IMR-90 (cell line): Measurements from ENCODE around the gene USH2A. TPM values are rescaled to one million over a fixed set of nuclear protein-coding genes. Genes with fewer than 3 reads are reported as not detected.

Experiments used
- ATAC-seq: fragments of 200-7000 bp; cut with Tn5 transposase; 2 replicates; pipeline ENCODE4 v1.9.1; 2020; ENCODE audit warnings: low read depth, mild to moderate bottlenecking, moderate library complexity
- BruUV-seq: library from RNA; stranded (reverse); fragments of 400-500 nt; replicated peaks from 2 replicates; lab custom pipeline; 2021; lab: Mats Ljungman, UMichigan
- CTCF ChIA-PET: fragments of 300-600 bp; formaldehyde crosslinking; extraction: SDS; loops from one replicate; lab custom pipeline; 2021; ENCODE audit warnings: antibody characterized with exemption; lab: Yijun Ruan, JAX
- POLR2A ChIA-PET: fragments of 300-600 bp; sonication (Branson Sonifier 250); formaldehyde crosslinking; loops from one replicate; lab custom pipeline; 2022; ENCODE audit warnings: antibody characterized with exemption; ENCODE audit not compliant: unreplicated experiment; lab: Charles Lee
- DNase-seq: peaks from one replicate; pipeline ENCODE4 v3.0.0; 2013
- H2AFZ ChIP-seq: replicated peaks from 2 replicates; pipeline ENCODE3; 2013; ENCODE audit warnings: low read length, mild to moderate bottlenecking; ENCODE audit not compliant: poor library complexity
- H2AK5ac ChIP-seq: 2 replicates; pipeline ENCODE4 v1.6.1; 2013; ENCODE audit warnings: low read depth, low read length, inconsistent platforms
- H2AK9ac ChIP-seq: replicated peaks from 2 replicates; pipeline ENCODE3; 2013; ENCODE audit warnings: mild to moderate bottlenecking, low read depth, low read length, moderate library complexity; ENCODE audit not compliant: poor library complexity
- H2BK120ac ChIP-seq: 2 replicates; pipeline ENCODE4 v1.6.1; 2013; ENCODE audit warnings: low read depth, low read length, inconsistent platforms
- H2BK15ac ChIP-seq: 3 replicates; pipeline ENCODE4 v1.6.1; 2013; ENCODE audit warnings: low read depth, low read length, inconsistent platforms
- H2BK20ac ChIP-seq: 2 replicates; pipeline ENCODE4 v1.6.1; 2013; ENCODE audit warnings: low read depth, mild to moderate bottlenecking, inconsistent platforms, low read length, moderate library complexity
- H2BK5ac ChIP-seq: 2 replicates; pipeline ENCODE4 v1.6.1; 2013; ENCODE audit warnings: mild to moderate bottlenecking, low read depth, low read length, inconsistent platforms; ENCODE audit not compliant: poor library complexity, severe bottlenecking
- H3K14ac ChIP-seq: replicated peaks from 2 replicates; pipeline ENCODE4 v1.6.1; 2013; ENCODE audit warnings: low read depth, low read length, inconsistent platforms
- H3K18ac ChIP-seq: 2 replicates; pipeline ENCODE4 v1.6.1; 2013; ENCODE audit warnings: low read depth, low read length, control low read depth
- H3K23ac ChIP-seq: 2 replicates; pipeline ENCODE4 v1.6.1; 2013; ENCODE audit warnings: low read depth, low read length, inconsistent platforms
- H3K27ac ChIP-seq: 2 replicates; pipeline ENCODE4 v1.5.1; 2013; ENCODE audit warnings: mild to moderate bottlenecking, control low read depth, low read length; ENCODE audit not compliant: insufficient read depth
- H3K27me3 ChIP-seq: 2 replicates; pipeline ENCODE4 v1.6.1; 2013; ENCODE audit warnings: low read length; ENCODE audit not compliant: control insufficient read depth, insufficient read depth
- H3K36me3 ChIP-seq: 2 replicates; pipeline ENCODE4 v1.6.1; 2013; ENCODE audit warnings: low read length, mixed read lengths; ENCODE audit not compliant: control insufficient read depth, insufficient read depth
- H3K4ac ChIP-seq: 2 replicates; pipeline ENCODE4 v1.6.1; 2013; ENCODE audit warnings: low read depth, low read length, inconsistent platforms
- H3K4me1 ChIP-seq: 2 replicates; pipeline ENCODE4 v1.6.1; 2013; ENCODE audit warnings: low read length, mixed read lengths; ENCODE audit not compliant: control insufficient read depth, insufficient read depth
- H3K4me2 ChIP-seq: 2 replicates; pipeline ENCODE4 v1.6.1; 2013; ENCODE audit warnings: low read depth, mild to moderate bottlenecking, control low read depth, low read length, moderate library complexity
- H3K4me3 ChIP-seq: 2 replicates; pipeline ENCODE4 v1.5.1; 2013; ENCODE audit warnings: low read depth, mild to moderate bottlenecking, control low read depth, low read length, moderate library complexity; ENCODE audit not compliant: insufficient read depth
- H3K56ac ChIP-seq: 2 replicates; pipeline ENCODE4 v1.6.1; 2013; ENCODE audit warnings: low read length, inconsistent platforms; ENCODE audit not compliant: insufficient read depth; ENCODE audit errors: extremely low read depth
- H3K79me1 ChIP-seq, 2 experiments: 2 replicates each; pipeline ENCODE4 v1.6.1; 2013; ENCODE audit warnings: low read length in 2 of 2, inconsistent platforms in 1 of 2, low read depth in 1 of 2
- H3K9ac ChIP-seq: 2 replicates; pipeline ENCODE4 v1.6.1; 2013; ENCODE audit warnings: low read depth, low read length, control low read depth
- H3K9me1 ChIP-seq: 2 replicates; pipeline ENCODE4 v1.6.1; 2013; ENCODE audit warnings: low read length, inconsistent platforms; ENCODE audit not compliant: insufficient read depth
- H3K9me3 ChIP-seq: 2 replicates; pipeline ENCODE4 v1.6.1; 2013; ENCODE audit warnings: low read length; ENCODE audit not compliant: control insufficient read depth, insufficient read depth
- H4K20me1 ChIP-seq: 2 replicates; pipeline ENCODE4 v1.6.1; 2013; ENCODE audit warnings: low read length, inconsistent platforms; ENCODE audit not compliant: insufficient read depth
- H4K5ac ChIP-seq: 2 replicates; pipeline ENCODE4 v1.6.1; 2013; ENCODE audit warnings: mild to moderate bottlenecking, low read depth, low read length, control low read depth
- H4K8ac ChIP-seq, 2 experiments: 2 replicates each; pipeline ENCODE4 v1.6.1; 2013; ENCODE audit warnings: low read depth in 2 of 2, low read length in 2 of 2, control low read depth in 1 of 2, inconsistent platforms in 1 of 2
- H4K91ac ChIP-seq: 2 replicates; pipeline ENCODE4 v1.6.1; 2013; ENCODE audit warnings: low read depth, low read length, inconsistent platforms; ENCODE audit not compliant: insufficient read depth
- BHLHE40 ChIP-seq: fragments of 150-350 bp; IDR thresholded peaks from 2 replicates; pipeline ENCODE4 v1.6.1; 2016; ENCODE audit warnings: mild to moderate bottlenecking, low read depth, low read length
- ELK1 ChIP-seq: fragments of 150-350 bp; IDR thresholded peaks from 2 replicates; pipeline ENCODE4 v1.6.1; 2016; ENCODE audit warnings: low read depth, mild to moderate bottlenecking, low read length, moderate library complexity, borderline replicate concordance
- FOS ChIP-seq: fragments of 150-350 bp; IDR thresholded peaks from 2 replicates; pipeline ENCODE4 v1.6.1; 2016; ENCODE audit warnings: low read depth, low read length
- MAZ ChIP-seq: IDR thresholded peaks from 2 replicates; pipeline ENCODE4 v1.6.1; 2012; ENCODE audit warnings: low read depth, mild to moderate bottlenecking, low read length, improper control_type of control experiment, moderate library complexity, borderline replicate concordance
- MXI1 ChIP-seq: IDR thresholded peaks from 2 replicates; pipeline ENCODE4 v1.6.1; 2012; ENCODE audit warnings: low read depth, mild to moderate bottlenecking, low read length, moderate library complexity, borderline replicate concordance
- RAD21 ChIP-seq: IDR thresholded peaks from 2 replicates; pipeline ENCODE4 v1.6.1; 2012; ENCODE audit warnings: low read length, improper control_type of control experiment
- RCOR1 ChIP-seq: IDR thresholded peaks from 2 replicates; pipeline ENCODE4 v1.6.1; 2012; ENCODE audit warnings: mild to moderate bottlenecking, low read length, improper control_type of control experiment; ENCODE audit not compliant: insufficient replicate concordance
- WGBS, 2 experiments: methylation state at CpG; one replicate each; pipeline versions ENCODE4 v1.1.5 to v1.1.7; 2013; ENCODE audit warnings: missing lambda C conversion rate in 2 of 2; ENCODE audit not compliant: insufficient read length in 1 of 2; ENCODE audit errors: extremely low coverage in 2 of 2; 5-methylcytosine and 5-hydroxymethylcytosine counted together
- dilution Hi-C: fragments of 300-500 bp; cut with HindIII; formaldehyde crosslinking; loops from one replicate; pipeline ENCODE4 v1.14.3; 2018; ENCODE audit warnings: low sequenced_read_pairs; ENCODE audit not compliant: unreplicated experiment
- in situ Hi-C: fragments of 300-500 bp; cut with MboI; formaldehyde crosslinking; loops from 3 replicates; pipeline ENCODE4 v1.14.3; 2019; ENCODE audit warnings: low sequenced_read_pairs, inconsistent platforms, mixed read lengths
- intact Hi-C: fragments of 100-400 bp; cut with micrococcal nuclease; formaldehyde crosslinking; loops from 2 replicates; pipeline ENCODE4 v1.10.0; 2022
- polyA plus RNA-seq, 3 experiments: library from polyadenylated mRNA; depleted of rRNA; stranded (reverse); fragments of >200 nt; gene quantifications; 2 replicates each; pipeline ENCODE4 v1.2.3, GENCODE V29; 2012; ENCODE audit warnings: low replicate concordance in 1 of 3
- total RNA-seq: library from RNA; depleted of rRNA; stranded (reverse); fragments of >200 nt; gene quantifications from 2 replicates; pipeline ENCODE4 v1.2.3, GENCODE V29; 2012
- TF ChIP-seq, protein P1 (sequence below): fragments of 150-350 bp; IDR thresholded peaks from 2 replicates; pipeline ENCODE4 v1.6.1; 2017; ENCODE audit warnings: mild to moderate bottlenecking, antibody characterized with exemption, low read length, low read depth
- TF ChIP-seq, protein P2 (sequence below): conservative IDR thresholded peaks from 2 replicates; pipeline ENCODE4 v1.5.1; 2012; ENCODE audit warnings: mild to moderate bottlenecking, low read depth, low read length, improper control_type of control experiment

The USH2A gene
- total and polyA plus RNA-seq, 2 of the 4 experiments (the other 2 are of a cell fraction) = under 0.01 to 0.02 TPM

DNA sequence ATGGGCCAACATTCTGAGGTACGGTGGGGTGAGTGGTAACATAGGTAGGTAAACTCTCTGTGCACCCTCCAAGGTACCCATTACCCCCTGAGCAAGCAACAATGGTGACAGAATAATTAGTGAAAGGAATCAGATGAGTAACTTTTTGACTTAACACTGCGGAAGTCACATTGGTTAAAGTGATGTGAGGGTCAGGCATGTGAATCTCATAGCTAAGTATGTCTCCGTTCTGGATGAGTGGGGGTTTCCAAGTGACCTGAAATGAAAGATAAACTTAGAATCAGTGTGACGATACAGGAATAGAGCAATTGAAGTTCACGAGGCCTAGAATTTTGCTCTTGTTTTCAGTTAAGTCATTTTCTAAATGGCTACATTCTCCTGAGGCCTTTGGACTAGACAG, 544.4 kb downstream of the USH2A start:
- no peaks in the 10 kb centered on the region for H4K20me1 ChIP-seq
- no peak overlapping the region for H2AFZ ChIP-seq
- no peak overlapping the region for H3K14ac ChIP-seq
- no peak overlapping the region for H2BK20ac ChIP-seq
- no peak overlapping the region for H2AK5ac ChIP-seq
- intact Hi-C loops (no loop called here), in situ Hi-C loops (no loop called here), dilution Hi-C loops (no loop called here)
- no peak overlapping the region for H3K4ac ChIP-seq
- no peak for DNase-seq
- H2BK5ac ChIP-seq = no peak overlapping the region
- no peak overlapping the region for H4K5ac ChIP-seq
- H3K4me1 ChIP-seq = no peaks in the 10 kb centered on the region
- H3K9me3 ChIP-seq = no peaks in the 10 kb centered on the region
- POLR2A ChIA-PET = no interaction called here
- BruUV-seq = no TSS peak
- no peak overlapping the region for H2BK120ac ChIP-seq
- no peak overlapping the region for H3K23ac ChIP-seq
- no peaks in the 10 kb centered on the region for H3K9me1 ChIP-seq
- H3K36me3 ChIP-seq = no peaks in the 10 kb centered on the region
- no peak overlapping the region for H3K56ac ChIP-seq
- no peak overlapping the region for H4K91ac ChIP-seq
- whole genome bisulfite sequencing, 2 experiments = 94% methylated on average over 3 of the region's 5 CpGs; no CpG with 5 or more reads in 1 of the 2 experiments
- H3K4me3 ChIP-seq = no peak overlapping the region
- no peak overlapping the region for H3K18ac ChIP-seq
- H3K79me1 ChIP-seq = no peaks in the 10 kb centered on the region
- H3K27ac ChIP-seq = no peak overlapping the region
- no peak overlapping the region for H3K4me2 ChIP-seq
- no peak for ATAC-seq
- H3K27me3 ChIP-seq = no peaks in the 10 kb centered on the region
- no peak for TF ChIP-seq BHLHE40
- TF ChIP-seq, protein P1, sequence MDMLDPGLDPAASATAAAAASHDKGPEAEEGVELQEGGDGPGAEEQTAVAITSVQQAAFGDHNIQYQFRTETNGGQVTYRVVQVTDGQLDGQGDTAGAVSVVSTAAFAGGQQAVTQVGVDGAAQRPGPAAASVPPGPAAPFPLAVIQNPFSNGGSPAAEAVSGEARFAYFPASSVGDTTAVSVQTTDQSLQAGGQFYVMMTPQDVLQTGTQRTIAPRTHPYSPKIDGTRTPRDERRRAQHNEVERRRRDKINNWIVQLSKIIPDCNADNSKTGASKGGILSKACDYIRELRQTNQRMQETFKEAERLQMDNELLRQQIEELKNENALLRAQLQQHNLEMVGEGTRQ = no peak
- no peak for TF ChIP-seq ELK1
- TF ChIP-seq, protein P2, sequence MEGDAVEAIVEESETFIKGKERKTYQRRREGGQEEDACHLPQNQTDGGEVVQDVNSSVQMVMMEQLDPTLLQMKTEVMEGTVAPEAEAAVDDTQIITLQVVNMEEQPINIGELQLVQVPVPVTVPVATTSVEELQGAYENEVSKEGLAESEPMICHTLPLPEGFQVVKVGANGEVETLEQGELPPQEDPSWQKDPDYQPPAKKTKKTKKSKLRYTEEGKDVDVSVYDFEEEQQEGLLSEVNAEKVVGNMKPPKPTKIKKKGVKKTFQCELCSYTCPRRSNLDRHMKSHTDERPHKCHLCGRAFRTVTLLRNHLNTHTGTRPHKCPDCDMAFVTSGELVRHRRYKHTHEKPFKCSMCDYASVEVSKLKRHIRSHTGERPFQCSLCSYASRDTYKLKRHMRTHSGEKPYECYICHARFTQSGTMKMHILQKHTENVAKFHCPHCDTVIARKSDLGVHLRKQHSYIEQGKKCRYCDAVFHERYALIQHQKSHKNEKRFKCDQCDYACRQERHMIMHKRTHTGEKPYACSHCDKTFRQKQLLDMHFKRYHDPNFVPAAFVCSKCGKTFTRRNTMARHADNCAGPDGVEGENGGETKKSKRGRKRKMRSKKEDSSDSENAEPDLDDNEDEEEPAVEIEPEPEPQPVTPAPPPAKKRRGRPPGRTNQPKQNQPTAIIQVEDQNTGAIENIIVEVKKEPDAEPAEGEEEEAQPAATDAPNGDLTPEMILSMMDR = no peak
- TF ChIP-seq FOS = no peak
- TF ChIP-seq RCOR1 = no peak
- no peak for TF ChIP-seq RAD21
- TF ChIP-seq MXI1 = no peak
- TF ChIP-seq MAZ = no peak
- no peak overlapping the region for H2BK15ac ChIP-seq
- CTCF ChIA-PET = no interaction called here
- no peak overlapping the region for H3K9ac ChIP-seq
- H2AK9ac ChIP-seq = no peak overlapping the region
- H4K8ac ChIP-seq = no peak overlapping the region
